ENCODE results near the gene TYMP.

DNA sequence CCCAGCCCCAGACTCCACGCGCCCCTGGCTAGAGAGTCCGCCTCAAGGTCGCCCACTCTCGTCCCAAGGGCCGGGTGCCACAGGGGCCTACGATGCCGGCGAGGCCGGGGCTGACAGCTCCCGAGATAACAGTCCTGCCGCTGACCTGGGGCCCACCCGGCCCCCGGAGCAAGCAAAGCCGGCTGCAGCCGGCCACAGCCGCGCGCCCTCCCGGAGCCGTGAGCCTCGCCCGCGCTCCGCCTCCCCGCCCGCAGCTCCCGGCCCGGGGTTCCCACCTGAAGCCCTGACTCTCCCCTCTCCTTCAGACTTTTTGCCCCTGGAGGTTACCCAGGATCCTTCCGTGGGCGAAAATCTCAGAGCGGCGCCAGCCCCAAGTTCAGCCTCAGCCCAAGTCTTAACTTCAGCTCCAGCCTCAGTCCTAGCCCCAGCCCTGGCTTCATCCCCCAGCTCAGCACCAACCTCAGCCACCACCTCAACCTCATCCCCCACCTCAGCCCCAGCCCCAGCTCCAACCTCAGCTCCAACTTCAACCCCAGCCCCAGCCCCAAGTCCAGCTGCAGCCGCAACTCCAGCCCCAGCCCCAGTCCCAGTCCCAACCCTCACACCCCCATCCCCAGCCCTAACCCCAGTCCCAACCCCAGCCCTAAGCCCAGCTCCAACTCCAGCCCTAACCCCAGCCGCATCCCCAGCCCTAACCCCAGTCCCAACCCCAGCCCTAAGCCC is 17.6 kb upstream of the TYMP start:
- TF ChIP-seq EZH2 (IDR thresholded peaks at IDR 0.05): no peak
- no peak for TF ChIP-seq POLR2AphosphoS5 (IDR thresholded peaks at IDR 0.05; ENCODE audit: borderline replicate concordance, low read depth, low read length)
